Activated T-helper 2 cell treated with anti-CD3 and anti-CD28 coated beads, Interferon-gamma antibody, Interleukin-2, Interleukin-4, amounts not matched to agents 10 μg/mL and 5 μg/mL and 100 μg/mL, durations not matched to agents 14 hours and 24 hours and 36 hours (primary cell): ENCODE results near the gene ZNF197. TPM values are rescaled to one million over a fixed set of nuclear protein-coding genes. Genes with fewer than 3 reads are reported as not detected.
"Not testable (repeated sequence)": the region's sequence is repeated elsewhere in the genome, so short reads cannot be mapped to it uniquely, and the experiment has no call there.

Experiments
- DNase-seq: peaks from one replicate; pipeline ENCODE4 v3.0.0; 2021; ENCODE audit warnings: low spot score
- H3K27ac Mint-ChIP-seq: one replicate; pipeline ENCODE4 v1.8.0; 2021; ENCODE audit warnings: mixed read lengths
- H3K27me3 Mint-ChIP-seq: one replicate; pipeline ENCODE4 v1.8.0; 2021; ENCODE audit warnings: low read depth, mixed read lengths
- H3K36me3 Mint-ChIP-seq: one replicate; pipeline ENCODE4 v1.8.0; 2021; ENCODE audit warnings: low read depth, mixed read lengths
- H3K4me1 Mint-ChIP-seq: one replicate; pipeline ENCODE4 v1.8.0; 2021; ENCODE audit warnings: low read depth, mixed read lengths
- H3K4me3 Mint-ChIP-seq: one replicate; pipeline ENCODE4 v1.8.0; 2021; ENCODE audit warnings: low read depth, mild to moderate bottlenecking, moderate library complexity, mixed read lengths
- H3K9me3 Mint-ChIP-seq: one replicate; pipeline ENCODE4 v1.8.0; 2021; ENCODE audit warnings: mixed read lengths
- intact Hi-C: fragments of 100-400 bp; cut with micrococcal nuclease; formaldehyde crosslinking; loops from one replicate; pipeline ENCODE4 v1.15.1; 2023
- total RNA-seq: library from RNA; stranded (reverse); gene quantifications from 2 replicates; pipeline ENCODE4 v1.2.3, GENCODE V29; 2022

Gene ZNF197
- 10.4 and 10.7 TPM in 2 replicates for total RNA-seq

DNA sequence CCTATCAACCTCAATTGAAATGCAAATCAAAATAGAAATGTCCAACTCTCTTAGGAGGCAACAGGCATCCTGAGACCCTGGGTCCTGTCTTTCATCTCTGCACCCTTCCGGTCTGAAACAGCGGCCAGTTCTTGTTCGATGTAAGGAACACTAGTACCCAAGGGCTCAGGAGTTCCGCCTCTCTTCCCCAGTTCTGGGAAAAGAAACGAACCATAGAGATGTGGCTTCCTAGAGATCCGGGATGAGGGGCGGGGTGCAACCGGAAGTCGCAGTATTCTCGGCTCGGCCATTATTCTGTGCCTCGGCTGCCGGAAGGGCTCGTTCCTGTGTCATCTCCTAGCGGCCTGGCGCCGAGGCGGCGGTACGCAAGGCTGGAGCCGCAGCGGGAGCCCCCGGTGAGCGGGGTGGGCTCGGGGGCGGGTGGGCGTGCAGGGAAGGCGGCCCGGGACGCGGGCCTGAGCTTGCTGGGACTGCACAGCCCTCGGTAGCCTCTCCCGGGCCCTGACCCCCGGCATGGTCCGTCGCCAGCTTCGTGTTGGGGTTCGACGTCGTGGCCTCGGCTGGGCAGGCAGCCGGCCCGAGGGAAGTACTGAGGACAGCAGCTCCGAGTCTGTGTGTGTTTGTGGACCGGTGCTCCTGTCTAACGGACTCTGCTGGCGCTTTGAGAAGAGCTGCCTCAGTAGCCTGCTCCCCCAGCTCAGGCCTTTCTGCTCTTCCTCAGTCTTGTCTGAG is at the start of gene ZNF197:
TSS of gene ZNF197 (plus strand) at position 288 of the 732 bp plus-strand sequence. CDS start 4,119 bp downstream, outside the sequence.
- Mint-ChIP-seq H3K36me3 (peaks cover 37% of the 10 kb centered on the region), H3K27me3 (no peaks in the 10 kb centered on the region), H3K9me3 (peaks cover 7% of the 10 kb centered on the region), H3K4me3 (peak within 1 kb of the TSS; percentile 88), H3K4me1 (peaks cover 17% of the 10 kb centered on the region), H3K27ac (peak within 1 kb of the TSS; percentile 69)
- intact Hi-C loops, result loop anchor here (2.0 to 10.0 kb wide), 4 partner anchors 24 to 290 kb away; partner anchors contain the start of genes TCAIM, ZNF35 and ZNF445
- DNase-seq, result peak; percentile 53

DNA sequence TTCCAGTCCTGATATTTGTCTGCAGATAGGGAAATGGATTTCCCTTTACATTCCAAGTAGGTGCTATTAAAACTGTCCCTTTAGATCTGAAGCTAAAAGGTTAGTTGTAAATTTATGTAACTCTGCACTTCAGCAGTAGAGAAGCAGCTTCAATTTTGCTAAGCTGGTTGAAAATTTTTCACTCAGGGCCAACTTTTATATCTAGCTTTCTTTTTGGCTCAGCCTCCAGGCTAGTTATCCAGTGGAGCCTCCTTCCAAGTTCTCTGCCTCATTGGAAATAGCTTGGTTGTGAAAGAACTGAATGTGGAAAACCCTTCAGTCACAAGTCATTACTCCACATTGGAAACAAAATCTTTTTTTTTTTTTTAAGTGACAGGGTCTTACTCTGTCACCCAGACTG is 48.2 kb upstream of the ZNF197 start:
- Mint-ChIP-seq H3K36me3 (no peaks in the 10 kb centered on the region), H3K4me1 (no peaks in the 10 kb centered on the region), H3K27ac (no peak overlapping the region), H3K9me3 (peaks cover 42% of the 10 kb centered on the region), H3K4me3 (no peak overlapping the region), H3K27me3 (no peaks in the 10 kb centered on the region)
- intact Hi-C loops, result no loop called here
- DNase-seq, result no peak

DNA sequence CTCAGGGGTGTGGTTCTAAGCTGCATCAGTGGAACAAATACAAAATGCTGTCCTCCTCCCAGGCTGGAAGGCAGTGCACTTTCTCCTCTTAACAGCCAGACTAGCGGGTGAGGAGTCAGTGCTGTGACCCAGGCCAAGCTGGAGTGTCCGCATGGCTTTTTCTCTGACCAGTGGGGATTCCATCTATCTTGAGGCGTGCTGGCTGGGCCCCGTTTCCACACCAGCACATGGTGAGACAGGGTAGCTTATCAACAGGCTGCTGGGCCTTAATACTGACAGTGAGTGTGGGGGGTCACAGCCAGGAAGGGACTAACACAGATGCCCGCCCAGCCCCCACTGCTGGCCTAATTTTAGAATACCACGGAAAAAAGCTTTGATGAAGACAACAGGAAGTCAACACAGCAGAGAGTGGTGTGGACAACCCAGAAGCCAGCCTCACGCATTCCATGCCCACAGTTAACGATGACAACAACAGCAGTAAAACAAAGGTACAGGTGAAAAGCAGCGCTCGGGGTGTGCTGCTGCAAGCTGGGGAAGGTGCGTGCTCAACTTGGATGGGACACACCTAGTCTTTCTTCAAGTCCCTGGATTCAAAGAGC is 47.4 kb upstream of the ZNF197 start:
- DNase-seq, H3K4me3 Mint-ChIP-seq, H3K4me1 Mint-ChIP-seq, H3K27ac Mint-ChIP-seq, H3K27me3 Mint-ChIP-seq, intact Hi-C loops, H3K36me3 Mint-ChIP-seq: not testable (repeated sequence)
- peaks cover 34% of the 10 kb centered on the region for H3K9me3 Mint-ChIP-seq

DNA sequence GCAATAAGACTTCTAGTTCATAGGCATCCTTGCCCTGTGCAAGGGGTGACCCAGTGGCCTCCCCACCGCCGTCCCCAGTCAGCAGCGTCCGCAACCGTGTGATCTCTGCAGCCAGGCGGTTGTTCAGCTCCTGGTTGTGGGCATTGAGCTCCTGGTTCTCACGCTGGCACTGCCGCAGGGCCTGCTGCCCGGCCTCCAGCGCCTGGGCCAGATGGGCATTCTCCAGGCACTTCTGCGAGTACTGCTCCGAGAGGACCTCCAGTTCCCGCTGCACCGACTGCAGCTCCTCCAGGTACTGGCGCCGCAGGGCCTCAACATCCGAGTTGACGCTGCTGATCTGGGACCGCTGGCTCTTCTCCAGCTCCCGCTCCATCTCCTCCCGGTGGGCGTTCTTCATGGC is 46.5 kb upstream of the ZNF197 start:
- H3K36me3 Mint-ChIP-seq, H3K4me3 Mint-ChIP-seq, DNase-seq, H3K4me1 Mint-ChIP-seq, H3K27ac Mint-ChIP-seq, intact Hi-C loops, H3K27me3 Mint-ChIP-seq: not testable (repeated sequence)
- peaks cover 29% of the 10 kb centered on the region for H3K9me3 Mint-ChIP-seq

DNA sequence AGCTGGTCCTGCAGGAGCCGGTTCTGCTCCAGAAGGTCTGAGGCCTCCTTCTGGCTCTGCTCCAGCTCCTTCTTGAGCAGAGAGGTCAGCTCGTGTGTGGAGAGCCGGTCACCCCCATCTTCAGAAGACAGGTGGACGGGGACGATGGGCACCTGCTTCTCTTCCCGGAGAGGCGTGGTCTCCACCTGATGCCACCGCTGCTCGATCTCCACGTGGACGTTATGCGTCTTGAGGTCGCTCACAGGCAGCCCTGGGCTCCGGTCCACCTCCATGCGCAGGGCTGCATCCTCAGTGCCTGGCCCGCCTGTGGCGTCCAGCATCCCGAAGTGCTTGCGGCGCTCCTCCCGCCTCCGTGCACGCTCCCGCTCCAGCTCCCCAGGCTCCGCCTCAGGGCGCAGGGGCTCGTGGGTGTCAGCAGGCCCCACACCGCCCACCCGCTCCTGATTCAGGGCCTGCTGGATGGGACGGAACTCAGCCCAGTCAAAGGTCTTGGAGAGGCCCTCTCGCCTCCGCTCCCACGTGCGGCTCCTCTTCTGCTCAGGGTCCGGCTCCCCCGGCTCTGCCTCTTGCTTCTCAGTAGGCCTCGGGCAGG is 45.8 kb upstream of the ZNF197 start:
- DNase-seq, intact Hi-C loops, H3K27ac Mint-ChIP-seq, H3K4me1 Mint-ChIP-seq, H3K4me3 Mint-ChIP-seq, H3K27me3 Mint-ChIP-seq, H3K36me3 Mint-ChIP-seq: not testable (repeated sequence)
- H3K9me3 Mint-ChIP-seq, result peaks cover 33% of the 10 kb centered on the region

DNA sequence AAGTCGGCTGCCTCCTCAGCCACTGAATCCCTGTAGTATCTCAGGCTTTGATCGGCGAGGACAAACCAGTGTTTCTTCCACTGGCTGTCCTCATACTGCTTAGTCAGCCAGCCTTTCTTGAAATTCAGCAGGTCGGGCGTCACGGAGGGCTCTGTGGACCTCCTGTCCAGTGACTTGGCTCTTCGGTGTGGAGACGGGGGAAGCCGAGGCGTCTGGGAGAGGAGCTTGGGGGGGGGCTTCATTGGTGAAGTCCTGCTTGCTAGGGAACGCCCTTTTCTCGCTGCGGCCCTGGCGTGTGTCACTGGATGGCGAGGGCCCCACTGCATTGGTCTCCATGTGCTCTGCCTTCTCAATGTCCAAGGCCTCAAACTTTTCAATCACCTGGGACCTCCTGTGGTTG is 45.1 kb upstream of the ZNF197 start:
- H3K27ac Mint-ChIP-seq, DNase-seq, H3K4me3 Mint-ChIP-seq, intact Hi-C loops, H3K4me1 Mint-ChIP-seq, H3K27me3 Mint-ChIP-seq, H3K36me3 Mint-ChIP-seq: not testable (repeated sequence)
- peaks cover 33% of the 10 kb centered on the region for H3K9me3 Mint-ChIP-seq

DNA sequence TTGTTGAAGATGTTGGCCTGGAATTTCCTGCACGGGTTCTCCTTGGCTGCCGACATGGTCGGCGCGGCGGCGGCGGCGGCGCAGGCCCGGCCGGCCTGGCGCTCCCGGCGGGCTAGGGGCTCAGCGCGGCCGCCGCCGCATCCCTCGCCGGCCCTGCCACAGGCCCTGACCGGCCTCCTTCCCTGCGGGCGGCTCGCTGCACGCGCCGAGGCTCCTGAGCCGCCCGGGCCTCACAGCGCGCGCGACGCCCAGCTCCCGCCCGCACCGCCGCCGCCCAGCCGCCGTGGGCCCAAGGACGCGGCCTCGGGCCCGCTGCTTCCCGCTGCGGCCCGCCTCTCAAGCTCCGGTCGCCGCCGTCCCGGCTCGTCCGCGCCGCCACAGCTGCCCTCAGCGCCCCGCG is 43.9 kb upstream of the ZNF197 start:
- peaks cover 31% of the 10 kb centered on the region for H3K9me3 Mint-ChIP-seq
- DNase-seq, H3K4me3 Mint-ChIP-seq, intact Hi-C loops, H3K27me3 Mint-ChIP-seq, H3K27ac Mint-ChIP-seq, H3K36me3 Mint-ChIP-seq, H3K4me1 Mint-ChIP-seq: not testable (repeated sequence)

DNA sequence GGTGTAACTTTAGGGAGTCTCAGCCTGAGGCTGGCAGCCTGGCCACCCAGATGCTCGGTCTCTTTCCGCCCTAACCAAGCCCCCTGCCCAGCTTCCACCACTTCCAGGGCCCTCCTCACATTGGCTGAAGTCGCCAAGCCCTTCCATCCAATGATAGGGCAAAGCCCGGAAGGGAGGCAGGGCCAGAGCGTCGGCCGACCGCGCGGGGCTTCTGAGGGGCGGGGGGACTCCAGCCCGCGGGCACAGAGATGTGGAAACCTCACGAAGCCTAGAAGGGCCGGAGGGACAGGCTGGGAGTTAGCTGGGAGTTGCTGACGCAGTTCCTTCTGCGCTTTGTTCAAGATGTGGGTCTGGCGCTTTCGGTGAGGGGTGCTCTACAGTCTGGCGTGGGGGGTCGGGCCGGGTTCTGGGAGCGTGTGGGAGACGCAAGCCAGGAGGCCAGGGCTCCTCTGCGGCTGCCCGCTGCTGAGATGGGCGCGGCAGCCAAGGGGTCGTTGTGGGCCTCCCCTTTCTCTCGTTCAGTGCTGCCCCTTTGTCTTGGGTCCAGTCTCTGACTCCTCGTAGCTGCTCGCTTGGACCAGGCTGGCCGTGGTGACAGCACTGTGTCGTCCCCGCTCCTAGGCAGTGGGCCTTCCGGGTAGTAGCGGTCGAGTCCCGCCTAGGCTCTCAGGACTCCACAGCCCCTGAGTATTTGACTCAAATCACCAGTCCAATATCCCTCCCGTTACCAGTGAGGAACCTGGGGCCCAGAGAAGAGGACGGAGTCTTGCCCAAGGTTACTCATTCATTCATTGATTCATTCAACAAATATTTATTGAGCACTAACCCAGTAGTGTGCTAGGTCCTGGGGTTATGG is 40.0 kb upstream of the ZNF197 start, which contains the start of gene ZNF660:
TSS of gene ZNF660 (plus strand) at position 319 of the 856 bp plus-strand sequence. CDS start 9,230 bp downstream, outside the sequence.
- H3K9me3 Mint-ChIP-seq, result peaks cover 19% of the 10 kb centered on the region
- no peak within 1 kb of the TSS for H3K4me3 Mint-ChIP-seq
- peaks cover 9% of the 10 kb centered on the region for H3K27me3 Mint-ChIP-seq
- H3K36me3 Mint-ChIP-seq, result no peaks in the 10 kb centered on the region
- no peak for DNase-seq
- no peak within 1 kb of the TSS for H3K27ac Mint-ChIP-seq
- intact Hi-C loops, result no loop called here
- H3K4me1 Mint-ChIP-seq, result no peaks in the 10 kb centered on the region

DNA sequence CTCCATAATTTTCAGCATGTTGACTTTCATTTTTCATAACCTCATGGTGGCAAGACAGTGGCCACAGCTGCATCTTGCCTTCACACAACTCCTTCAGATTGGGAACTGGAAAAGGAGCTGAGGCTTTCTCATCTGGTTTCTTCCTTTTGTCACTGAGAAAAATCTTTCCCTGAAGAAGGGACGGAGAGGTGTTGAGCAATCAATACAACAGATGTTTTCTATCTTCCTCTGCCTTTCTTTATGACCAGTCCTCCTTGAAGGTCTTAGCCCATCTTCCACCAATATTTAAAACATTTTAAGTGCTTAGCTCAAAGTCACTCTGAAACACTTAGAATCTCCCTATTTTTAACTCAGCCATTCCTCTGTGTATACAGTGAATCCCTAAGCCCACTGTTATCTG is 28.2 kb upstream of the ZNF197 start:
- H3K9me3 Mint-ChIP-seq, result peaks cover 48% of the 10 kb centered on the region

DNA sequence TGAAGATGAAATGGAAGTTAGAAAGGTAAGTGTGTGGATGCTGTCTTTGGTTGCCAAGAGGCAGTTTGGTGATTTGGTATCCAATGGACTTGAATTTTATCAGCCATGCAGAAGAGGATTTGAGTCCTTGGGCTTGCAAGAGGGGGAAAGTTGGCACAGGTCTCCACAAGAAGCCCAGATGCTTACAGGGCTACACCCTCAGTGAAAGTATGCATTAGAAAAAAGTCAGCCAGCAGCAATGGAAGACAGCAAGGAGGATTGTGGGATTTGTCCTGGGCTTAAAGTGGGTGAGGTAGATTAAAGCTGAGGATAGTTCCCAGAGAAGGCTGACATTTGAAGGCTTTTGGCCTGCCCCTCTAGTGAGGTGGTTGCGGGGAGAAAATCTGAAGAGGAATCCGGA is 23.1 kb upstream of the ZNF197 start:
- no peak overlapping the region for H3K4me3 Mint-ChIP-seq
- intact Hi-C loops, result no loop called here
- H3K9me3 Mint-ChIP-seq, result peaks cover 18% of the 10 kb centered on the region
- H3K36me3 Mint-ChIP-seq, result no peaks in the 10 kb centered on the region
- H3K4me1 Mint-ChIP-seq, result no peaks in the 10 kb centered on the region
- no peaks in the 10 kb centered on the region for H3K27me3 Mint-ChIP-seq
- H3K27ac Mint-ChIP-seq, result no peak overlapping the region
- no peak for DNase-seq

More for the DNA sequence above, 28.2 kb upstream of the ZNF197 start:
- Mint-ChIP-seq H3K4me1 (no peaks in the 10 kb centered on the region), H3K27me3 (no peaks in the 10 kb centered on the region), H3K27ac (no peak overlapping the region), H3K4me3 (no peak overlapping the region), H3K36me3 (no peaks in the 10 kb centered on the region)
- intact Hi-C loops, result no loop called here
- no peak for DNase-seq

DNA sequence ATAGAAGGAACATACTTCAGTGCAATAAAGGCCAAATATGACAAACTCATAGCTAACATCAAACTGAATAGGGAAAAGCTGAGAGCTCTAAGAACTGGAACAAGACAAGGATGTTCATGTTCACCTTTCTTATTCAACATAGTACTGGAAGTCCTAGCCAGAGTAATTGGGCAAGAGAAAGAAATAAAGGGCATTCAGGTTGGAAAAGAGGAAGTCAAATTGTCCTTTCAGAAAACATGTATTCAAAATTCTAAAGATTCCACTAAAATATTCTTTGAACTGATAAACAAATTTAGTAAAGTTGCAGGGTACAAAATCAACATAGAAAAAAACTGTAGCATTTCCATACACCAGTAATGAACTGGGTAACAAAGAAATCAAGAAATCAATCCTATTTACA is 12.2 kb upstream of the ZNF197 start:
- DNase-seq, result no peak
- no peaks in the 10 kb centered on the region for H3K36me3 Mint-ChIP-seq
- no peak overlapping the region for H3K27ac Mint-ChIP-seq
- H3K27me3 Mint-ChIP-seq, result peaks cover 2% of the 10 kb centered on the region
- H3K4me3 Mint-ChIP-seq, result no peak overlapping the region
- H3K9me3 Mint-ChIP-seq, result peaks cover 27% of the 10 kb centered on the region
- intact Hi-C loops, result no loop called here
- no peaks in the 10 kb centered on the region for H3K4me1 Mint-ChIP-seq

DNA sequence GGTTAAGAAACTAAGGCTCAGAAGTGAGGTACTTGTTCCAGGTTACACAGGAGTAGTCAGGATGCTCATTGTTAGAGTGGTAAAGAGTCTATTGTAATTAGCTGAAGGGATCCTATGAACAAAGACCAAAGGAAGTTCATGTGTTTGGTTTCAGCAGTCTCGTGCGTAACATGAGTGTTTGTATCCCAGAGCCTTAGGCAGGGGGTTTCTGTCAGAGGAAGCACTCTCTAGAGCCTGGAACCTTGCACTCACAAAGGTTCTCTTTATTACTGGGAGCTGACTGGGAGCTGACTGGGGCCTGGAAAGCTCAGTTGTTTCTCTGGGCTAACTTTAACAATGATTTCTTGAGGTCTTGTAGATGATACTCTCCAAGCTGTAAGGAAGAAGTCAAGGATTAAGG is 3.9 kb downstream of the ZNF197 start:
- DNase-seq, result no peak
- H3K27me3 Mint-ChIP-seq, result no peaks in the 10 kb centered on the region

More for the DNA sequence above, 3.9 kb downstream of the ZNF197 start:
- peaks cover 7% of the 10 kb centered on the region for H3K9me3 Mint-ChIP-seq
- peaks cover 73% of the 10 kb centered on the region for H3K36me3 Mint-ChIP-seq
- H3K4me1 Mint-ChIP-seq, result peaks cover 17% of the 10 kb centered on the region
- intact Hi-C loops, result loop anchor here (10.0 kb wide), 2 partner anchors 94 to 294 kb away; partner anchors contain the start of gene TCAIM
- H3K4me3 Mint-ChIP-seq, result no peak overlapping the region
- H3K27ac Mint-ChIP-seq, result no peak overlapping the region
